SKM-1 treated with dmso at 0.1 percent for 144 hours (cell line): ENCODE results near the gene TNFSF12.

ENCODE experiments used
- DNase-seq: peaks from one replicate; lab custom pipeline; 2025; ENCODE audit not compliant: unreplicated experiment; lab: John Stamatoyannopoulos, UW

Gene TNFSF12

GRCh38 chr17:7541074-7541621, 7.7 kb upstream of the TNFSF12 start:
- no peak for DNase-seq

DNA sequence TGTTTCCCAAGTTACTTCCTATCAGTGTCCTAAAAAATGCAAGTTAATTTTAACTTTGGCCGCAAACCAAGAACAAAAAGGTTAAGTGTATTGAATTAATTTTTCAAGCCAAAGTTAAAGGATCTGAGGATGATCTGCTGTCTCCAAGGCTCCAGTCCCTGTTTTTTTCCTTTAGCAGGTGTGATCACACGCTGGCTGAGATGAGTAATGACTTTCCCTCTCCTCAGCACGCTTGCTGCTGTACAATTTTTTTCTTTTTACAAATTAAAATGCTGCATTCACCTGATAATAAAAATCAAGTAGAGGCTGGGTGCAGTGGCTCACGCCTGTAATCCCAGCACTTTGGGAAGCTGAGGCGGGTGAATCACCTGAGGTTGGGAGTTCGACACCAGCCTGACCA, 3.9 kb upstream of the TNFSF12 start:
- no peak for DNase-seq

DNA sequence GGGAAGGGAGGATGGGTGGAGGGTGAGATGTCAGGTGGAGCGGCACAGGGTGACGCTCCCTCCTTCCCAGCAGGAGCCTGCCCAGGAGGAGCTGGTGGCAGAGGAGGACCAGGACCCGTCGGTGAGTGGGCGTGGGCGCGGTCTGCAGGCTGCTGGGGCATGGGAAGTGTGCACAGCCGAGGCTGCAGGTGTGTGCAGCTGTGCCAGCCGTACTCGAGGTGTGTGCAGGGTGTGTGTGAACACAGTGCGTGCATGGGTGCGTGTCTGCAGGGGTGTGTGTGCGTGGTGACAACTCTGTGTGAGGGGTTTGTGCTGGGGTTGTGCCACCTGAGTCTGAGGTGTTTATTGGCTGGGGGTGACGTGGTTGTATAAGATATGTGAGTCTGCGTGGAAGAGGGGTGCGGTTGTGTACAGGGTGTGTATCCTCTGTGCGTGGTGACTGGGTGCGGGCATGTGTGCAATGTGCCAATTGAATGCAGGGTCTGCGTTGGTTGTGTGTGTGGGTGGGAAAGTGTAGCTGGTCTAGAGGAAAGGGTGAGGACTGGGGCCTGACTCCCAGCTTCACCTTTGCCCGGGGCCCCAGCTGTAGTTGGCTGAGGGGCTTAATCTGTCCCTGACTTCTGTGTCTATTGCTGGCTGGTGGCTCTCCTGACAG, 670 bp downstream of the TNFSF12 start:
- no peak for DNase-seq

- DNase-seq: no peak
Observed at GRCh38 chr17:7550344-7550743, 1.5 kb downstream of the TNFSF12 start.

DNA sequence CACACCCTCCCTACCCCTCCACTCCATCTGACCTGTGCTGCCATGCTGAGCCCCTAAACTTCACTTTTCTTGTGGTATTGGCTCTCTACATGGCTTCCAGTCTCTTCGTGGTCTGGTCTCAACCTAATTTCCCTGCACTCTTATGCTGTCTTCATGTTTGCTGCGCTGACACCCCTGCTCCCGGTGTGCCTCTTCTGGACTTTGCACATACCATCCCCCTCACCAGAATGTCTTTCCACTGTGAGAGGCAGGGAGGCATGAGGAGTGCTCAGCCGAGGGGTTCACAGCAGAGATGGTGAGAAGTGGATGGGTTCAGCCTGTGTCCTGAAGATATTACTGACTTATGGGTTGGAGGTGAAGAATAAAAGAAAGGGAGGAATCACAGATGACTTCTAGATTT, 2.5 kb downstream of the TNFSF12 start:
- DNase-seq: no peak

DNA sequence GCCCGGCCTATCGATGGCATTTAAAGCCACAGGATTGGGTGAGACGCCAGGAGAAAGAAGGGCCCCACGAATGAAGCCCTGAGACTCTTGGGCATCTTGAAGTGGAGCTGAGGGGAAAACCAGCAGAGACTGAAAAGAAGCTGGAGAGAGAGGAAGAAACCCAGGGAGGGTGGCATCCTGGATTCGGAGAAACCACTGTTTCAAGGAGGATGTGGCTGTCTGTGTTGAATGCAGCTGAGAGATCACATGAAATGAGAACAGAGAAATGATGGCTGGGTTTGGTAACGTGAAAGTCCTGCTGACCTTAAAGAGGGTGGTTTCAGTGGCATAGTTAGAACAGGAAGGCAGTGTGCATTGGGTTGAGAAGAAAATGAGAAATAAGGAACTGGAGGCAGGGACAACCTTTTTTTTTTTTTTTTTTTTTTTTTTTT, 3.8 kb downstream of the TNFSF12 start:
- DNase-seq: peak; percentile 66

GRCh38 chr17:7553356-7553755, 4.5 kb downstream of the TNFSF12 start:
- DNase-seq: no peak

DNA sequence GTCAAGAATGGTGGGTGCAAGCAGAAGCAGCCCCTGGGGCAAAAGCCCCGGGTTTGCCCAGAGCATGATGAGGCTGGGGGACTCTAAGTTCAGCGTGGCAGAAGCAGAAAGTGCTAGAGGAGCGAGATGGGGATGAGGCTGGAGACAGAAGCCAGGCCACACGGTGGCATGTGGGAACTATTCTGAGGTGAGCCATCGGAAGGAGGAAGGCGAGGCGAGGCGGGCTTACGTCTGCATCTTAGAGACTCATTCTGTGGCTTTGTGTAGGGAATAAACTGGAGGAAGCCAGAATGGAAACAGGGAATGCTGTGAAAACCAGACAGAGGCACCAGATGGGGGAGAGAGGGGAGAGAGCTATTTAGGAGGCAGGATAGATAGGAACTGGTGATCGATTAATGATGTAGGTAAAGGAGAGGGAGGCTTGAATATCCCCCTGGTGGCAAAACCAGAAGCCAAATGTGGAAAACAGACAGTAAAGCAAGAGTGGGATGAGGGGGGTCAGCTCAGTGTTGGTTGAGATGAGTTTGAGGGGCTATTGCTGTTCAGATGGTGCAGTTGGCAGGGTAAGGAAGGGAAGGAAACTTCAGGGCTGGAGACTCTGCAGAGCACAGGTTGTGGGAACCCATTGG, 6.6 kb downstream of the TNFSF12 start:
- no peak for DNase-seq

DNA sequence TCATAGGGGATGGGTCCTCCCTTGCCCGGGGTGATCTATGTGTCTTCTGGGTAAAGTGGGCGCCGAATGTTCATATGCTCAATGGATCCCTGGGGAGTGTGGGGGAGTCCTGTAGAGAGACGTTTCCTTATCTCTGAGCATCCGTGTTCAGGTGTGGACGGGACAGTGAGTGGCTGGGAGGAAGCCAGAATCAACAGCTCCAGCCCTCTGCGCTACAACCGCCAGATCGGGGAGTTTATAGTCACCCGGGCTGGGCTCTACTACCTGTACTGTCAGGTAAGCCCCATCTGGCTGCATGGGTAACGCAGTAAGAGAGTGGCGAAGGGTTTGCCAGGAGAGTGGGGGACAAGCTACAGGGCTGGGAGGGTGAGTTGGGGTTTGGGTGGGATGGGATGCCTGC, 7.8 kb downstream of the TNFSF12 start:
- DNase-seq: no peak

DNA sequence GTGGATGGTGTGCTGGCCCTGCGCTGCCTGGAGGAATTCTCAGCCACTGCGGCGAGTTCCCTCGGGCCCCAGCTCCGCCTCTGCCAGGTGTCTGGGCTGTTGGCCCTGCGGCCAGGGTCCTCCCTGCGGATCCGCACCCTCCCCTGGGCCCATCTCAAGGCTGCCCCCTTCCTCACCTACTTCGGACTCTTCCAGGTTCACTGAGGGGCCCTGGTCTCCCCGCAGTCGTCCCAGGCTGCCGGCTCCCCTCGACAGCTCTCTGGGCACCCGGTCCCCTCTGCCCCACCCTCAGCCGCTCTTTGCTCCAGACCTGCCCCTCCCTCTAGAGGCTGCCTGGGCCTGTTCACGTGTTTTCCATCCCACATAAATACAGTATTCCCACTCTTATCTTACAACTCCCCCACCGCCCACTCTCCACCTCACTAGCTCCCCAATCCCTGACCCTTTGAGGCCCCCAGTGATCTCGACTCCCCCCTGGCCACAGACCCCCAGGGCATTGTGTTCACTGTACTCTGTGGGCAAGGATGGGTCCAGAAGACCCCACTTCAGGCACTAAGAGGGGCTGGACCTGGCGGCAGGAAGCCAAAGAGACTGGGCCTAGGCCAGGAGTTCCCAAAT, 8.4 kb downstream of the TNFSF12 start:
- DNase-seq: no peak

DNA sequence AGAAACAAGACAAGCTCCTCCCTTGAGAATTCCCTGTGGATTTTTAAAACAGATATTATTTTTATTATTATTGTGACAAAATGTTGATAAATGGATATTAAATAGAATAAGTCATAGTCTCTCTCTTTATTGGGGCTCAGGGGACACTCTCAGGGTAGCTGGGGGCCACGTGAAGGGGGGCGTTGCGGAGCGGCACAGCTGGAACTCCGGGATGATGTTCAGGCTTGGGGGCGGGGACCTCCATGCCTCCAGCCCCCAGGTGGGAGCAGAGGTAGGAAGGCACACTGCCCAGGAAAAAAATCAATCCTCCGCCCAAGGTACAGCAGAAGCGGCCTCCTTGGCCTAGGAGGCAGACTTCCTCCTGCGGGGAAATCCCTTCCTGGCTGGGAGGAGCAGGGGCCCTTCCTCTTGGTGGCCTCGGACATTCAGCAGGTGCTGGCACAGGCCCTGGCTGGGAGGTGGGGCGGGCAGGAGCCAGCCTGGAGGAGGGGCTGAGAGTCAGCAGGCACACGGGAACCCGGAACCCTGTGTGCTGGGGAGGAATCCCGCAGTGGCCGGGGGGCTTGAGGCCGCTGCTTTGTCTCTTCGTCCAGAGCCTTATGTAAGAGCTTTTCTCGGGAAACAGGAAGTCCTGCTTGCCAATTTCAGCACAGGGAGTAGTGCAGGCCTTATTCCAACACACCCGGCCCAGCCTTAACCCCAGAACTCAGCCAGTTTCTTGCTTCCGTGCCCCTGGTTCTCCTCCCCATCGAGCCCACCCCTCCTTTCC, 9.1 kb downstream of the TNFSF12 start:
- peak; percentile 31 for DNase-seq

DNA sequence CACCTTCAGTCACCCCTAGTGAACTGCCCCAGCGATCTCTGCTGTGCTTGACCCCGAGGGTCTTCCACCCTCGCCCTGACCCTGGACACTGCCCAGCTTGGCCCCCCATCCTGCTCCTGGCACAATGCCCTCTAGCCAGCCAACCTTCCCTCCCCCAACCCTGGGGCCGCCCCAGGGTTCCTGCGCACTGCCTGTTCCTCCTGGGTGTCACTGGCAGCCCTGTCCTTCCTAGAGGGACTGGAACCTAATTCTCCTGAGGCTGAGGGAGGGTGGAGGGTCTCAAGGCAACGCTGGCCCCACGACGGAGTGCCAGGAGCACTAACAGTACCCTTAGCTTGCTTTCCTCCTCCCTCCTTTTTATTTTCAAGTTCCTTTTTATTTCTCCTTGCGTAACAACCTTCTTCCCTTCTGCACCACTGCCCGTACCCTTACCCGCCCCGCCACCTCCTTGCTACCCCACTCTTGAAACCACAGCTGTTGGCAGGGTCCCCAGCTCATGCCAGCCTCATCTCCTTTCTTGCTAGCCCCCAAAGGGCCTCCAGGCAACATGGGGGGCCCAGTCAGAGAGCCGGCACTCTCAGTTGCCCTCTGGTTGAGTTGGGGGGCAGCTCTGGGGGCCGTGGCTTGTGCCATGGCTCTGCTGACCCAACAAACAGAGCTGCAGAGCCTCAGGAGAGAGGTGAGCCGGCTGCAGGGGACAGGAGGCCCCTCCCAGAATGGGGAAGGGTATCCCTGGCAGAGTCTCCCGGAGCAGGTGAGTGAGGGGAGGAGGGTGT, 9.9 kb downstream of the TNFSF12 start, which contains the start of gene TNFSF13:
Gene TNFSF13 (plus strand): TSS at position 207 of the 776 bp plus-strand sequence. CDS start 290 bp downstream, at position 497.
- peak; percentile 71 for DNase-seq

- DNase-seq: no peak
Observed at GRCh38 chr17:7559320-7560171, 10.7 kb downstream of the TNFSF12 start.

- peak; percentile 33 for DNase-seq
Observed at GRCh38 chr17:7560172-7561027, 11.5 kb downstream of the TNFSF12 start.

DNA sequence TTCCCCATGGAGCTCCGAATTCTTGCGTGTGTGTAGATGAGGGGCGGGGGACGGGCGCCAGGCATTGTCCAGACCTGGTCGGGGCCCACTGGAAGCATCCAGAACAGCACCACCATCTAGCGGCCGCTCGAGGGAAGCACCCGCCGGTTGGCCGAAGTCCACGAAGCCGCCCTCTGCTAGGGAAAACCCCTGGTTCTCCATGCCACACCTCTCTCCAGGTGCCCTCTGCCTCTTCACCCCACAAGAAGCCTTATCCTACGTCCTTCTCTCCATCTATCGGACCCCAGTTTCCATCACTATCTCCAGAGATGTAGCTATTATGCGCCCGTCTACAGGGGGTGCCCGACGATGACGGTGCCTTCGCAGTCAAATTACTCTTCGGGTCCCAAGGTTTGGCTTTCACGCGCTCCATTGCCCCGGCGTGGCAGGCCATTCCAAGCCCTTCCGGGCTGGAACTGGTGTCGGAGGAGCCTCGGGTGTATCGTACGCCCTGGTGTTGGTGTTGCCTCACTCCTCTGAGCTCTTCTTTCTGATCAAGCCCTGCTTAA, 12.2 kb downstream of the TNFSF12 start:
- DNase-seq: peak; percentile 54

DNA sequence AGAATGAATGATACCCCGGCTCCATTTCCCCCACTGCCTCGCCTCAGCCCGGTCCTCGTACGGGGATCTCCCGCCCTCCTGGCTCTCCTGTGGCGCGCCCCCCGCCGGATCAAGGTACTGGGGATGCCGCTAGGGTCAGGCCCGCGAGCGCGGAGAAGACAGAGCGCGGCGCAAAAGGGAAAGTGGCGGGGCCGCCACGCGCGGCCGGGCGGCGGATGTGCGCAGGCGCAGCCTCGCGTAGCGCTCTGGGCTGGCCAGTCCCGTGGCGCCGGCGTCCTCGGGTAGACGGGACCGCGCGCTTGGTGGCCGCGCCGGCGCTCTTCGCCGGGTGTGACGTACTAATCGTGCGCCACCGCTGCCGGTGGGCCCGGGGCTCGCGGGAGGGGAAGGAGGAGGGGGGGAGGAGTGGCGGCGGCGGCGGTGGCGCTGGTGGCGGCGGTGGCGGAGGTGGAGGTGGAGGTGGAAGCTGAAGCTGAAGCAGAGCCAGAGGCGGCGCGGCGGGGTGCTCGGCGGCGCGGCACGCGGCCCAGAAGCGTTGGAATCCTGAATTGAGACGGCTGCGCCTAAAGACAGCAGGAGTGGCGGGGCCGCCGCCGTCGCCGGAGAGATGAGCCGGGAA, 12.8 kb downstream of the TNFSF12 start, which contains the start of gene SENP3:
Gene SENP3 (plus strand): TSS at position 331 of the 619 bp plus-strand sequence. CDS start 1,158 bp downstream, outside the sequence.
- peak; percentile 57 for DNase-seq

- DNase-seq: no peak
Observed at GRCh38 chr17:7562208-7562605, 13.3 kb downstream of the TNFSF12 start.
